ENCODE measurements around the gene MMAB. TPM values are rescaled to one million over a fixed set of nuclear protein-coding genes. Genes with fewer than 3 reads are reported as not detected.

MMAB gene
- polyA plus RNA-seq, 3 donors: 31.4 to 52.3 (median 37.1) TPM

GRCh38 chr12:109589691-109590245 lies 16.5 kb upstream of the MMAB start:
- WGBS, 3 donors: 92 to 94% (median 92%) methylated on average over 16 of the region's 16 CpGs
- H3K27ac ChIP-seq (ENCODE audit: low read depth, low read length): no peak overlapping the region

DNA sequence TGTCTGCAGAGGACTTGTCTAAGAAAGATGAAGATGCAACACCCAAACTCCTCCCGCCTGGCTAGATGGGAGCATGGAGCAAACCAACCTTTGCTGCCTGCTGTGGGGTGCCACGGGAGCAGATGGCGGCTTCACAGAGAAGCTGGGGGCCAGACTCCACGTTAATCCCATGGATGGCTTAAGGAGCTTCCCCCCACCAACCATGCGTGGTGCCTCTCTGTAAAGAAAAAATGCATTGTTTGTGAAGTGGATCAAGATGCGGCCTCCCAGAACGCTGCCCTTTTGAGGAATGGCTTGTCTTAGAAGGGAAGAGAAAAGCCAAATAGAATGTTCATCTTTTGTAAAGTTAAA lies 15.9 kb upstream of the MMAB start:
- 80 to 91% (median 88%) methylated on average over 7 of the region's 7 CpGs for WGBS, 3 donors
- no peak overlapping the region for H3K27ac ChIP-seq (ENCODE audit: low read depth, low read length)

- H3K27ac ChIP-seq (ENCODE audit: low read depth, low read length): no peak overlapping the region
- WGBS, 3 donors: 93 to 94% (median 93%) methylated on average over 26 of the region's 26 CpGs
These were observed 15.3 kb upstream of the MMAB start for GRCh38 chr12:109588461-109589239.

DNA sequence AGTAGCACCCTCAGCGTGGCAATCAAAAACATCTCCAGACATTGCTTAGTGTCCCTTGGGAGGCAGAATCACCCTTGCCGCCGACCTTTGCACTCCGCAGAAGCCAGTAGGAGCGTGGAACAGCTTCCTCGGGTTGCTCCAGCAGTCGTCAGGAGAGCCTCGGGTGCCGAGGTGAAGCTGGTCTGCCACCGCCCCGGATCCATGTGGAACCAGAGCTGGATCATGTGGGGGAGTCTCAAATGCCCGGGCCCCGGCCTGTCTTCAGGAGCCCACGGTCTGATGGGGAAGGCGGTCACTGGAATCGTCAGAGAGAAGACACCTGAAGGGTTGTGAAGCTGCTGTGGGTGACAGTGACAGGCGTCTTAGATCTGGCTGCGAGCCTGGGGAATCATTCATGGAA lies 14.6 kb upstream of the MMAB start:
- 91 to 94% (median 94%) methylated on average over 18 of the region's 18 CpGs for WGBS, 3 donors
- no peak overlapping the region for H3K27ac ChIP-seq (ENCODE audit: low read depth, low read length)

DNA sequence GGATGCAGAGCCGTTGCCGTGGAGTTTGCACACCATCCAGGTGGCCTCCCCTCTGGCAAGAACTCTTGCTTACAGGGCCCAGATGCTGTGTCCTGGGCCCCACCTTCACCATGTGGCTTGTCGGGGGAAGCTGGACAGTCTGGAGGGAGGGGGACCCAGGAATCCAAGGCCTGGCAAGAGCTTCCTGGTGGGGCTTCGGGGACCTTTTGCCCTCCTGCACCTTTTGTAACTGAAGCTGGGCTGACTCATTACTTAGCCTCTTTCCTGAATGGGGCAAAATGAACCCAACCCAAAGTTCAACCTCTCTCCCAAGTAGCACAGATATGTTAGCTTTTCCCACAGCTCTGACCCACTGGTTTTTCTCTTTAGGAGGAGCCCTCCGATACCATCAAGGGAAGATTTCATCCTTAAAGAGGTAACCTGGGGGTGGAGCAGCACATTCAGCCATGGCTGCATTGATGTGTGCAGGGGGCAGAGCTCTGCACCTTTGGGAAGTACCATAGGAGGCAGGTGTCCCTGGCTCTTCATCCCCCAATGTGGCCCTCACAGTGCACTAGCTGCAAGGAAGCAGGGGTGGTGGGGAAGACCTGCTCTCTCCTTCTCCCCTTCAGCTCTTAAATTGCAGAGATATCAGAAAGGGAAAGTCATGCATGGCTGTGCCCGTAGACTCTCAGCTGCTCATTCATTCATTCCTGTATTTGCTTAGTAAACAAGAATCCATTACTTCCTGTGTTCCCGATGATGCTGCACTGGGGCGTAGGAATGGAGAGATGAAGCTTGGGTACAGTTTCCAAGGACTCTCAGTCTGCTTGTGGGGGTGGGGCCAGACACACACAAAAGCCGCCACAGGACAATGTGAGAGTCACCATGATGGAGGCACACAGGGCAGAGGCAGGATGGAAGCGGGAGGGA lies 13.3 kb upstream of the MMAB start:
- WGBS, 3 donors: 86 to 91% (median 89%) methylated on average over 10 of the region's 10 CpGs
- no peak overlapping the region for H3K27ac ChIP-seq (ENCODE audit: low read depth, low read length)

- 86 to 93% (median 91%) methylated on average over 2 of the region's 2 CpGs for WGBS, 3 donors
- H3K27ac ChIP-seq (ENCODE audit: low read depth, low read length): no peak overlapping the region
These were observed 10.4 kb upstream of the MMAB start for GRCh38 chr12:109583733-109584132.

DNA sequence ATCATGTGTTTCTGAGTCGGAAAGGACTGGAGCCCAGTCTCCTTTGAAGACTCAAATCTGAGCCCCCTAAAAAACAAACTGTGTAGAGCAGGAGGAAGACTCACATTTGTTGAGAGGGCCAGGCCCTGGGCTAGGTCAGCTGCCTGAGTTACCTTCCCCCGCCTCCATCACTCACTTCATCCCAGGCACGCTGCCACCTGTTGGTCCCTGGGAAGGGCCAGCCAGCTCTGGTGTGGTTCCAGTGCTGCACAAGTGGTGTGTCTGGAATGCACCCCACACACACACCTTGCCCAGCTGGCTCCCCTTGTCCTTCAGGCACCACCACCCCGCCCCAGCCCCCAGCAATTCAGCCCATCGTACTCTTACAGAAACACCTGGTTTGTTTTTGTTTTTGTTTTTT lies 9.3 kb upstream of the MMAB start:
- WGBS, 3 donors: 85 to 90% (median 90%) methylated on average over 5 of the region's 5 CpGs
- H3K27ac ChIP-seq (ENCODE audit: low read depth, low read length): no peak overlapping the region

GRCh38 chr12:109581856-109582255 lies 8.6 kb upstream of the MMAB start:
- 86 to 92% (median 90%) methylated on average over 8 of the region's 8 CpGs for WGBS, 3 donors
- H3K27ac ChIP-seq (ENCODE audit: low read depth, low read length): no peak overlapping the region

DNA sequence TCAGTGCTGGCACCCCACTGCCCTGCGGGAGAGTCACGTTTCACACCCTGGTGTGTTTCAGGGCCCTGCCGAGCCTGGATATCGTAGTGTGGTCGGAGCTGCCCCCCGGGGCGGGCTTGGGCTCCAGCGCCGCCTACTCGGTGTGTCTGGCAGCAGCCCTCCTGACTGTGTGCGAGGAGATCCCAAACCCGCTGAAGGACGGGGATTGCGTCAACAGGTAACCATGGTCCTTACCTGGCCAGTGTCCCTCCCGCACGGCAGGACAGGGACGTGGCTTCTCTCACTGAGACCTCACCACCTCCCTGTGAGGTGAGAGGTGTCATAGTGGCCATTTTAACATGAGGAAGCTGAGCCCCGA lies 8.0 kb upstream of the MMAB start:
- WGBS, 3 donors: 90 to 96% (median 92%) methylated on average over 18 of the region's 18 CpGs
- no peak overlapping the region for H3K27ac ChIP-seq (ENCODE audit: low read depth, low read length)

DNA sequence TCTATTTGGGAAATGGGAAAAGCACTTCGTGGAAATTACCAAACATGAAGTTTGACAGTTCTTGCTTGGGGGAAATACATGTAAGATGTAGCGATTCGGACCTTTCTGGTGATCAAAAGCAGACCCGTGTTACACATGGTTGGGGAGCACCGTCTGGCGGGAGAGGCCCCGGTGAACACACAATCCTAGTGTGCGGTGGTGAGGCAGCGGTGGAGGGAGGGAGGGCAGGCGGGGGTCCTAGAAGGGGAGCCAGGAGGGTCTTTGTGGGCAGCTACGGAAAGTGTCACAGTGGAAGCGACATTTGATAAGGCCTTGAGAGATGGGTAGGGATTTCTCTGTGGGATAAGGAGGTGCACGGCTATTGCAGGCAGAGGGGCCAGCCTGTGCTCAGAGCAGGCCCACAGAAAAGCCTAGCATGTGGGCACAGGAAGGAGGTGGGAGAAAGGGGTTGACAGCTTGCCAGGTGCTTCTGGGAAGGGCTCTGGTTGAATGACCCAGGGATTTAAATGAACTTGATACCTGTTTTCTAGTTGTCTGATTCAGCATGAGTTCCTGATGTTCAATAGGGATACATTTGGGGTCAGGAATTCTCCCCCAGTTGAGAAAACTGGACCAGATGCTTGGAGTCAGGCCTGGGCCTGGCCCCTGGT lies 7.5 kb upstream of the MMAB start:
- 90 to 93% (median 92%) methylated on average over 13 of the region's 13 CpGs for WGBS, 3 donors

GRCh38 chr12:109580272-109580671 lies 7.0 kb upstream of the MMAB start:
- WGBS, 3 donors: 89% methylated on average over 8 of the region's 8 CpGs
- no peak overlapping the region for H3K27ac ChIP-seq (ENCODE audit: low read depth, low read length)

More for the DNA sequence above, 7.5 kb upstream of the MMAB start:
- no peak overlapping the region for H3K27ac ChIP-seq (ENCODE audit: low read depth, low read length)

GRCh38 chr12:109579639-109580038 lies 6.3 kb upstream of the MMAB start:
- 89 to 93% (median 90%) methylated on average over 7 of the region's 7 CpGs for WGBS, 3 donors
- H3K27ac ChIP-seq (ENCODE audit: low read depth, low read length): no peak overlapping the region

DNA sequence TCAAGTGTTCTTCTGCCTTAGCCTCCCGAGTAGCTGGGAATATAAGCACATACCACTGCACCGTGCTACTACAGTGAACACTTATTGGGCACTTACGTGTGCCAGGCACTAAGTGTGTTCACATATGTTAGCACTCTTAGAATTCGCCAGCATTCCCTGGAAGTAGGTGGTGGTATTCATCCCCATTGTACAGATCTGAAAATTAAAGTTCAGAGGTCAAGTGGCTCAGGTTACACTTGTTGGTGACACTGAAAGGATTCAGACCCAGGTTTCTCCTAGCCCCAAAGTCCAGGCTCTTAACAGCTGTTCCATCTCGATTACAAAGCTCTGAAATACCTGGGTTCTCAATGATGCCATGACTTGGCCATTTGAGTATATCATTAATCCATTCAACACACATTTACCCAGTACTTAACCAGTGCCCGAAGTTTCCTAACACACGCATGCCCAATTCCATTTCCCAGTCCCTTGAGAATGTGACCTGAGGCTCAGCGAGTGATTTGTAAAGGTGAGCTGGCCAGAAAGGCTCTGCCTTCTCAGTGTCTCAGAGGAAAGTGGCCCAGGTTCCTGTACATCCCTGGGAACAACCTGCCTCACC lies 5.1 kb upstream of the MMAB start:
- WGBS, 3 donors: 73 to 95% (median 91%) methylated on average over 8 of the region's 8 CpGs
- no peak overlapping the region for H3K27ac ChIP-seq (ENCODE audit: low read depth, low read length)

DNA sequence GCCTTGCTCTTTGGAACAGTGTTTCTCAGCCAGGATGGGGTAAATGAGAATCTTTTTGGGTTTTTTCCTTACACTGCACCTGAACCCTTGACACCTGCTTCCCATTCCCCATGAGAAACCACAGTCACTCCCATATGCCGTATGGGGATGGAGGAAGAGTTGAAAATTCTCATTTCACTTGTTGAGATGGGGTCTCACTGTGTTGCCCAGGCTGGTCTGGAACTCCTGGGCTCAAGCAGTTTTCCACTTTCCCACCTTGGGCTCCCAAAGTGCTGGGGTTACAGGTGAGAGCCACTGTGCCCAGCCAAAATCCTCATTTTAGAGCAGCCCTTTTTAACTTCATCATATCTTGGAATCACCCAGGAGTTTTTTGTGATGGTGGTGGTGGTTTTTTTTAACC lies 4.0 kb upstream of the MMAB start:
- 90 to 93% (median 91%) methylated on average over 1 of the region's 1 CpG for WGBS, 3 donors
- no peak overlapping the region for H3K27ac ChIP-seq (ENCODE audit: low read depth, low read length)

DNA sequence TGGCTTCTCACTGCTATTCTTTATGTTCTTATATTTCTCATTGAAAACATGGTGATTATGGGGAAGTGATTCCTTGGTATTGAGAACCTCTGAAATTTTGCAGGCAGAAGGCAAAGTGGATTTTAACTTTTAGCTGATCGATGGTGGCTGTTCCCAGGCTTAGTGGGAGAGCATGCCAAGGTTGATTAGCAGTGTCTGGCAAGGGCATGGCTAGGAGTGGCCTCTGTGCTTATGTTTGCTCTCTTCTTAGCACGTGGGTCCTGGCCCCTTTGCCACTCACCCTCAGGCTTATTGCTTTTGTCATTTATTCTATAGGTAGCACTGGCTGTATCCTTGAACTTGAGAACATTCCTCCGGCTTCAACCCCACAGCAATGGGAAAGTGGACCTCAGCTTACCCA lies 2.4 kb upstream of the MMAB start:
- 77 to 94% (median 79%) methylated on average over 3 of the region's 3 CpGs for WGBS, 3 donors

DNA sequence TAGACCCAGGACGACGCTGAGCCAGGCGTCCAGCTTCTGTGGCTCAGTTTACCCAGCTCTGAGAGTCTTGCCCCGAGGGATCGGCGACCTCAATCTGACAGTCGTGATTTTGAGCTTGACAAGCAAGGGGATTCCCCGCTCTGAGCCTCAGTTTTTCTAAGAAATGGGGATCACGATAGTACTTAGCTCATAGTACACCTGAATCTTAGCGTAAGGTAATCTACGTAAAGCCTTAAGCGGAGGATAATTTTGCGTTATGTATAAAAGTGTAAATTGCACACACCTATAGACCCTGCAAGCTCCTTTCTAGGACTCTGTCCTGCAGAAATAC lies 575 bp upstream of the MMAB start:
- 1% methylated on average over 13 of the region's 13 CpGs for WGBS, 3 donors
- H3K27ac ChIP-seq (ENCODE audit: low read depth, low read length): no peak overlapping the region

More for the DNA sequence above, 2.4 kb upstream of the MMAB start:
- H3K27ac ChIP-seq (ENCODE audit: low read depth, low read length): no peak overlapping the region

- H3K27ac ChIP-seq (ENCODE audit: low read depth, low read length): no peak overlapping the region
- 47 to 78% (median 77%) methylated on average over 3 of the region's 3 CpGs for WGBS, 3 donors
These were observed 828 bp downstream of the MMAB start for GRCh38 chr12:109572506-109572845.

DNA sequence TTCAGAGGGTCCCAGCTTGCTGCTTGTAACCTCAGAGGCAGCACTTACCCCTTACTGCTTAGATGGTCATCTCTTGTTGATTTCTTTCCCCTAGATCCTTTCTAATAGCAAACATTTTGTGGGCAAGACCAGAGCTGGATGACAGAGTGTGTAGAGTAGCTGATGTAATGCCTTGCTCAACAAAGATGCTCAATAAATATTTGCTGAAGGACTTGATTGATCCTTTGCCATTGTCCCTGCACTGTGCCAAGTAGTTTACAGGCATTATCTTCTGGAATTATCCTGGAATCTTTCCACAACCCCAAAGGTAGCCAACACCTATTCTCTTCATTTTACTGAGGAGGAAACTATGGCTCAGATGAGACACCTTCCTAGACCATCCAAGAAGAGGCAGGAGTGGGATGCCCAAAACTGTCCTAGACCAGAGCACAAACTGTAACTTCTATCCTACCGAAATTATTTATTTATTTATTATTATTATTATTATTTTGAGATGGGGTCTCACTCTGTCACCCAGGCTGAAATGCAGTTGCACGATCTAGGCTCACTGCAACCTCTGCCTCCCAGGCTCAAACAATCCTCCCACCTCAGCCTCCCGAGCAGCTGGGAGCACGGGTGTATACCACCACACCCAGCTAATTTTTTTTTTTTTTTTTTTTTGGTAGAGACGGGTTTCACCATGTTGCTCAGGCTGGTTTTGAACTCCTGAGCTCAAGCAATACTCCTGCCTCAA lies 1.4 kb downstream of the MMAB start:
- H3K27ac ChIP-seq (ENCODE audit: low read depth, low read length): no peak overlapping the region
- WGBS, 3 donors: 85 to 90% (median 90%) methylated on average over 5 of the region's 5 CpGs

Data from adipose tissue (tissue), 3 donors.